ENCODE results near the gene FMNL1.

GRCh38 chr17:45290269-45290765, 68.6 kb downstream of the FMNL1 start:
- TF ChIP-seq CTCF (conservative IDR thresholded peaks at IDR 0.05) (no peak), ZFX (IDR thresholded peaks at IDR 0.05) (no peak)
